GM12878 (cell line): Measurements from ENCODE around the gene CRB3. TPM values are rescaled to one million over a fixed set of nuclear protein-coding genes. Genes with fewer than 3 reads are reported as not detected.

Source experiments
- BHLHE40 ChIP-seq, 2 experiments: fragments of 450-650 bp in 1 of 2; IDR thresholded peaks; 2 replicates each; pipeline ENCODE4 v1.6.1; 2011 to 2017; ENCODE audit warnings: low read depth in 2 of 2, borderline replicate concordance in 1 of 2, improper control_type of control experiment in 1 of 2, low read length in 1 of 2, mild to moderate bottlenecking in 1 of 2
- CREM ChIP-seq: IDR thresholded peaks from 2 replicates; pipeline ENCODE4 v1.6.1; 2014; ENCODE audit warnings: antibody characterized with exemption, low read depth
- EGR1 ChIP-seq, 2 experiments: IDR thresholded peaks; 1 replicate in 1 of 2; 2 replicates in 1 of 2; pipeline ENCODE4 v1.6.1; 2011 to 2012; ENCODE audit warnings: low read depth in 2 of 2, low read length in 2 of 2, borderline replicate concordance in 1 of 2, mild to moderate bottlenecking in 1 of 2, moderate library complexity in 1 of 2
- GATAD2B ChIP-seq: fragments of 450-650 bp; conservative IDR thresholded peaks from 2 replicates; pipeline ENCODE4 v1.6.1; 2017; ENCODE audit warnings: low read depth, mild to moderate bottlenecking, moderate library complexity
- IKZF1 ChIP-seq: fragments of 450-650 bp; conservative IDR thresholded peaks from 2 replicates; pipeline ENCODE4 v1.6.1; 2017; ENCODE audit warnings: antibody characterized with exemption, mild to moderate bottlenecking
- NR2C1 ChIP-seq: fragments of 450-650 bp; IDR thresholded peaks from 2 replicates; pipeline ENCODE4 v1.6.1; 2017; ENCODE audit warnings: antibody characterized with exemption, mild to moderate bottlenecking, moderate library complexity
- PAX5 ChIP-seq: IDR thresholded peaks from 2 replicates; pipeline ENCODE4 v1.6.1; 2011; ENCODE audit warnings: low read depth, low read length, borderline replicate concordance
- POLR2A ChIP-seq: IDR thresholded peaks from 2 replicates; pipeline ENCODE4 v1.6.1; 2011; ENCODE audit warnings: low read depth, mild to moderate bottlenecking, low read length
- POLR2AphosphoS5 ChIP-seq: IDR thresholded peaks from 2 replicates; pipeline ENCODE4 v1.6.1; 2011; ENCODE audit warnings: mild to moderate bottlenecking, low read length, inconsistent platforms
- RB1 ChIP-seq: fragments of 450-650 bp; formaldehyde crosslinking; IDR thresholded peaks from 2 replicates; pipeline ENCODE4 v1.6.1; 2017; ENCODE audit warnings: mild to moderate bottlenecking, borderline replicate concordance
- SREBF1 ChIP-seq: IDR thresholded peaks from 2 replicates; pipeline ENCODE4 v1.6.1; 2012; ENCODE audit warnings: mild to moderate bottlenecking, low read length
- TCF12 ChIP-seq: IDR thresholded peaks from 2 replicates; pipeline ENCODE4 v1.6.1; 2011; ENCODE audit warnings: low read depth, mild to moderate bottlenecking, low read length
- polyA plus RNA-seq, 11 experiments: library from polyadenylated mRNA; depleted of rRNA in 4 of 11; unstranded in 6 of 11; stranded (reverse) in 5 of 11; fragments of >200 nt; fragmentation: Nextera tagmentation in 4 of 11; fragmentation: Illumina TruSeq in 1 of 11; extraction: Ambion mirVana in 4 of 11; extraction: Trizol in 1 of 11; gene quantifications; 1 replicate in 1 of 11; 2 replicates in 10 of 11; pipeline versions ENCODE4 v1.2.1 to v1.2.3, GENCODE V29; 2011 to 2016; ENCODE audit warnings: inconsistent platforms in 2 of 11, missing spikeins in 2 of 11, low read depth in 1 of 11
- total RNA-seq, 4 experiments: library from RNA; depleted of rRNA in 3 of 4; stranded (reverse); fragments of >200 nt in 3 of 4; fragmentation: Illumina TruSeq in 1 of 4; extraction: Trizol in 1 of 4; gene quantifications; 2 replicates each; pipeline versions ENCODE4 v1.2.1 to v1.2.3, GENCODE V29; 2013 to 2021
- TF ChIP-seq, protein P1 (sequence below): IDR thresholded peaks from 2 replicates; pipeline ENCODE4 v1.6.1; 2011; ENCODE audit warnings: low read depth, mild to moderate bottlenecking, low read length, moderate library complexity, borderline replicate concordance; ENCODE audit errors: extremely low read depth
- TF ChIP-seq, protein P2 (sequence below): fragments of 150-350 bp; IDR thresholded peaks from 2 replicates; pipeline ENCODE4 v1.6.1; 2016; ENCODE audit warnings: low read depth, low read length
- TF ChIP-seq, protein P3 (sequence below): IDR thresholded peaks from 2 replicates; pipeline ENCODE4 v1.6.1; 2012; ENCODE audit warnings: low read depth, low read length, improper control_type of control experiment
- TF ChIP-seq, protein P4 (sequence below): IDR thresholded peaks from 2 replicates; pipeline ENCODE4 v1.6.1; 2012; ENCODE audit warnings: low read length, inconsistent platforms
- TF ChIP-seq, protein P5 (sequence below): IDR thresholded peaks from 2 replicates; pipeline ENCODE4 v1.6.1; 2011; ENCODE audit warnings: low read depth, low read length, improper control_type of control experiment, borderline replicate concordance

The CRB3 gene
- total and polyA plus RNA-seq, 10 of the 15 experiments (the other 5 are each of a cell fraction or from before 2014, with no cell fraction given): 0.11 to 1.9 (median 0.98) TPM; not detected in 1

DNA sequence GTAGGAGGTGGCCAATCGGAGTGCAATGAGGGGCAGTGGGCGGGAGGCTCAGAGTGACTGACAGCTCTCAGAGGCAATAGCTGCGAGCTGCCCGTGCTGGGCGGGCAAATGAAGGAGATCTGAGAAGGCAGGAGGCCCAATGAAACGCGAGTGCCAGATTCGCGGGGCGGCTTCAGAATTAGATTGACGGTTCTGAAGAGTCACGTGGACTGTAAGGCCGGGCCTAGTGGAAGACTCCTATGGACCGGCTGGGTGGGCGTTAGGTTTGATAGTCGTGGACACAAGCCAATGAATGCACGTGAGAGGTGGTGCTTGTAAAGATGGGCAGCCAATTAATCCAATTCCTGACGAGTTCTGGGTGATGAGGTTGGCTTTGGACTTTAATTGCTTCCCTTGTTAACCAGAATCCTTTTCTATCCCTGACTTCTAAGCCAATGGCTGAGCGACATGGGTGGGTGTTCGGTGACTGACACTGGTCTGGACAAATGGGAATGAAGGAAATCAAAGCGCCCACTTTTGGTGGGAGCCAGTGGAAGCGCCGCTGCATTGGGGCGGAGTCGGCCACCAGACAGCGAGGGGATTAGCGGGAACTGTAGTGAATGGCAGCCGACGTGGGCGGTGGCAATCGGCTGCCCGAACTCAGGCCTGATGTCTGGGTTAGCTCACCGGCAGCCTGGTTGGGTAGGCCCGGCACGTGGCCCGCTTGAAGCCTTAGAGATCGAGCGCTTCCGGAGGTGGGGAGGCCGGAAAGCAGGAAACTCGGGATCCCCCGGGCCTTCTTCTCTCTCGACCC, 38.9 kb upstream of the CRB3 start (continued):
- TF ChIP-seq TCF12 (0 out of 2 replicates have a peak, but pooled peaks have one; percentile 7), EGR1 (IDR thresholded peaks at IDR 0.05; ENCODE audit: borderline replicate concordance in 1 of 2, low read depth in 2 of 2, low read length in 2 of 2) (peak in 1 of 2 experiments; percentile 80; a peak in 2 of 3 replicates), POLR2A (peak; percentile 76), GATAD2B (peak; percentile 74; the same call in 1 of the 2 replicates), BHLHE40 (IDR thresholded peaks at IDR 0.05; ENCODE audit: borderline replicate concordance in 1 of 2, low read depth in 2 of 2, low read length in 1 of 2) (peak; percentile 65 to 81), IKZF1 (peak; percentile 72), POLR2AphosphoS5 (0 out of 2 replicates have a peak, but pooled peaks have one; percentile 53), SREBF1 (peak; percentile 64), CREM (0 out of 2 replicates have a peak, but pooled peaks have one; percentile 57), NR2C1 (peak; percentile 74; the same call in 1 of the 2 replicates), RB1 (no peak; the same call in 1 of the 2 replicates), PAX5 (no peak)
- TF ChIP-seq, protein P1, sequence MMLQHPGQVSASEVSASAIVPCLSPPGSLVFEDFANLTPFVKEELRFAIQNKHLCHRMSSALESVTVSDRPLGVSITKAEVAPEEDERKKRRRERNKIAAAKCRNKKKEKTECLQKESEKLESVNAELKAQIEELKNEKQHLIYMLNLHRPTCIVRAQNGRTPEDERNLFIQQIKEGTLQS: peak; percentile 42; the same call in 1 of the 2 replicates
- TF ChIP-seq, protein P2, sequence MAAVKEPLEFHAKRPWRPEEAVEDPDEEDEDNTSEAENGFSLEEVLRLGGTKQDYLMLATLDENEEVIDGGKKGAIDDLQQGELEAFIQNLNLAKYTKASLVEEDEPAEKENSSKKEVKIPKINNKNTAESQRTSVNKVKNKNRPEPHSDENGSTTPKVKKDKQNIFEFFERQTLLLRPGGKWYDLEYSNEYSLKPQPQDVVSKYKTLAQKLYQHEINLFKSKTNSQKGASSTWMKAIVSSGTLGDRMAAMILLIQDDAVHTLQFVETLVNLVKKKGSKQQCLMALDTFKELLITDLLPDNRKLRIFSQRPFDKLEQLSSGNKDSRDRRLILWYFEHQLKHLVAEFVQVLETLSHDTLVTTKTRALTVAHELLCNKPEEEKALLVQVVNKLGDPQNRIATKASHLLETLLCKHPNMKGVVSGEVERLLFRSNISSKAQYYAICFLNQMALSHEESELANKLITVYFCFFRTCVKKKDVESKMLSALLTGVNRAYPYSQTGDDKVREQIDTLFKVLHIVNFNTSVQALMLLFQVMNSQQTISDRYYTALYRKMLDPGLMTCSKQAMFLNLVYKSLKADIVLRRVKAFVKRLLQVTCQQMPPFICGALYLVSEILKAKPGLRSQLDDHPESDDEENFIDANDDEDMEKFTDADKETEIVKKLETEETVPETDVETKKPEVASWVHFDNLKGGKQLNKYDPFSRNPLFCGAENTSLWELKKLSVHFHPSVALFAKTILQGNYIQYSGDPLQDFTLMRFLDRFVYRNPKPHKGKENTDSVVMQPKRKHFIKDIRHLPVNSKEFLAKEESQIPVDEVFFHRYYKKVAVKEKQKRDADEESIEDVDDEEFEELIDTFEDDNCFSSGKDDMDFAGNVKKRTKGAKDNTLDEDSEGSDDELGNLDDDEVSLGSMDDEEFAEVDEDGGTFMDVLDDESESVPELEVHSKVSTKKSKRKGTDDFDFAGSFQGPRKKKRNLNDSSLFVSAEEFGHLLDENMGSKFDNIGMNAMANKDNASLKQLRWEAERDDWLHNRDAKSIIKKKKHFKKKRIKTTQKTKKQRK: peak; percentile 98
- TF ChIP-seq, protein P3, sequence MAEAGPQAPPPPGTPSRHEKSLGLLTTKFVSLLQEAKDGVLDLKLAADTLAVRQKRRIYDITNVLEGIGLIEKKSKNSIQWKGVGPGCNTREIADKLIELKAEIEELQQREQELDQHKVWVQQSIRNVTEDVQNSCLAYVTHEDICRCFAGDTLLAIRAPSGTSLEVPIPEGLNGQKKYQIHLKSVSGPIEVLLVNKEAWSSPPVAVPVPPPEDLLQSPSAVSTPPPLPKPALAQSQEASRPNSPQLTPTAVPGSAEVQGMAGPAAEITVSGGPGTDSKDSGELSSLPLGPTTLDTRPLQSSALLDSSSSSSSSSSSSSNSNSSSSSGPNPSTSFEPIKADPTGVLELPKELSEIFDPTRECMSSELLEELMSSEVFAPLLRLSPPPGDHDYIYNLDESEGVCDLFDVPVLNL: peak; percentile 80
- TF ChIP-seq, protein P4, sequence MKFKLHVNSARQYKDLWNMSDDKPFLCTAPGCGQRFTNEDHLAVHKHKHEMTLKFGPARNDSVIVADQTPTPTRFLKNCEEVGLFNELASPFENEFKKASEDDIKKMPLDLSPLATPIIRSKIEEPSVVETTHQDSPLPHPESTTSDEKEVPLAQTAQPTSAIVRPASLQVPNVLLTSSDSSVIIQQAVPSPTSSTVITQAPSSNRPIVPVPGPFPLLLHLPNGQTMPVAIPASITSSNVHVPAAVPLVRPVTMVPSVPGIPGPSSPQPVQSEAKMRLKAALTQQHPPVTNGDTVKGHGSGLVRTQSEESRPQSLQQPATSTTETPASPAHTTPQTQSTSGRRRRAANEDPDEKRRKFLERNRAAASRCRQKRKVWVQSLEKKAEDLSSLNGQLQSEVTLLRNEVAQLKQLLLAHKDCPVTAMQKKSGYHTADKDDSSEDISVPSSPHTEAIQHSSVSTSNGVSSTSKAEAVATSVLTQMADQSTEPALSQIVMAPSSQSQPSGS: no peak
- TF ChIP-seq, protein P5, sequence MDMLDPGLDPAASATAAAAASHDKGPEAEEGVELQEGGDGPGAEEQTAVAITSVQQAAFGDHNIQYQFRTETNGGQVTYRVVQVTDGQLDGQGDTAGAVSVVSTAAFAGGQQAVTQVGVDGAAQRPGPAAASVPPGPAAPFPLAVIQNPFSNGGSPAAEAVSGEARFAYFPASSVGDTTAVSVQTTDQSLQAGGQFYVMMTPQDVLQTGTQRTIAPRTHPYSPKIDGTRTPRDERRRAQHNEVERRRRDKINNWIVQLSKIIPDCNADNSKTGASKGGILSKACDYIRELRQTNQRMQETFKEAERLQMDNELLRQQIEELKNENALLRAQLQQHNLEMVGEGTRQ: peak; percentile 85
